B cell (primary cell): ENCODE measurements around the gene PCAT7. TPM values are rescaled to one million over a fixed set of nuclear protein-coding genes. Genes with fewer than 3 reads are reported as not detected.
"Not testable (repeated sequence)": the region's sequence is repeated elsewhere in the genome, so short reads cannot be mapped to it uniquely, and the experiment has no call there.

Experiments used
- ATAC-seq: fragments of 200-7000 bp; cut with Tn5 transposase; one replicate; pipeline ENCODE4 v1.10.0; 2021; ENCODE audit warnings: low read depth, mild to moderate bottlenecking, moderate number of reproducible peaks, moderate library complexity
- CTCF ChIA-PET: fragments of 350-600 bp; sonication (Branson Sonifier 250); formaldehyde crosslinking; loops from one replicate; lab custom pipeline; 2021; ENCODE audit warnings: antibody characterized with exemption, inconsistent platforms; lab: Charles Lee
- POLR2A ChIA-PET: fragments of 350-600 bp; sonication (Branson Sonifier 250); formaldehyde crosslinking; loops from one replicate; lab custom pipeline; 2021; ENCODE audit warnings: antibody characterized with exemption; lab: Charles Lee
- DNase-seq: peaks from one replicate; pipeline ENCODE4 v3.0.0; 2013
- H2AFZ ChIP-seq: 2 replicates; pipeline ENCODE4 v1.6.1; 2012; ENCODE audit warnings: mild to moderate bottlenecking, low read depth, low read length; ENCODE audit not compliant: insufficient read depth, poor library complexity, severe bottlenecking
- H3K27ac ChIP-seq, 2 donors: 1 replicate in 1 of 2; 2 replicates in 1 of 2; pipeline ENCODE4 v1.5.1; 2012 to 2013; ENCODE audit warnings: low read length in 2 of 2, mild to moderate bottlenecking in 2 of 2, moderate library complexity in 1 of 2
- H3K27me3 ChIP-seq, 4 experiments: fragments of 200-600 bp in 1 of 4; sonication (generic) in 1 of 4; replicated peaks in 1 of 4; 1 replicate in 2 of 4; 2 replicates in 2 of 4; pipeline versions ENCODE4 v1.6.1 to v1.7.0; 2013 to 2016; ENCODE audit warnings: low read length in 3 of 4, mild to moderate bottlenecking in 2 of 4, mixed read lengths in 1 of 4, moderate library complexity in 1 of 4; ENCODE audit not compliant: insufficient read depth in 4 of 4, control insufficient read depth in 3 of 4; ENCODE audit errors: control extremely low read depth in 1 of 4
- H3K36me3 ChIP-seq, 2 experiments: replicated peaks in 1 of 2; 1 replicate in 1 of 2; 2 replicates in 1 of 2; pipeline versions ENCODE4 v1.6.1 to v1.7.1; 2013; ENCODE audit warnings: low read length in 1 of 2; ENCODE audit not compliant: insufficient read depth in 2 of 2, control insufficient read depth in 1 of 2; ENCODE audit errors: control extremely low read depth in 1 of 2, extremely low read depth in 1 of 2
- H3K4me1 ChIP-seq, 2 donors: fragments of 200-600 bp in 1 of 2; sonication (generic) in 1 of 2; 1 replicate in 1 of 2; 2 replicates in 1 of 2; pipeline versions ENCODE4 v1.5.1 to v1.6.1; 2013 to 2017; ENCODE audit warnings: low read length in 2 of 2; ENCODE audit not compliant: control insufficient read depth in 2 of 2, insufficient read depth in 2 of 2
- H3K4me2 ChIP-seq: replicated peaks from 2 replicates; pipeline ENCODE3; 2012; ENCODE audit warnings: mild to moderate bottlenecking, low read depth, low read length; ENCODE audit not compliant: poor library complexity, severe bottlenecking
- H3K4me3 ChIP-seq, 5 experiments: fragments of 200-600 bp in 1 of 5; sonication (generic) in 1 of 5; 1 replicate in 3 of 5; 2 replicates in 2 of 5; pipeline versions ENCODE4 v1.5.1 to v1.7.0; 2011 to 2016; ENCODE audit warnings: low read length in 4 of 5, mild to moderate bottlenecking in 4 of 5, low read depth in 2 of 5, control low read depth in 1 of 5, moderate library complexity in 1 of 5; ENCODE audit not compliant: insufficient read depth in 1 of 5; ENCODE audit errors: control extremely low read depth in 1 of 5, extremely low read depth in 1 of 5
- H3K79me2 ChIP-seq: fragments of 200-600 bp; sonication (generic); one replicate; pipeline ENCODE4 v1.6.0; 2016; ENCODE audit warnings: low read length; ENCODE audit not compliant: control insufficient read depth, insufficient read depth
- H3K9ac ChIP-seq: fragments of 200-600 bp; sonication (generic); 2 replicates; pipeline ENCODE4 v1.6.1; 2017; ENCODE audit warnings: mild to moderate bottlenecking, low read length, moderate library complexity
- H3K9me3 ChIP-seq, 3 donors: one replicate each; pipeline versions ENCODE4 v1.6.1 to v1.7.1; 2013; ENCODE audit warnings: low read length in 2 of 3; ENCODE audit not compliant: control insufficient read depth in 2 of 3, insufficient read depth in 1 of 3; ENCODE audit errors: control extremely low read depth in 1 of 3
- H4K20me1 ChIP-seq: 2 replicates; pipeline ENCODE4 v1.6.0; 2012; ENCODE audit warnings: mild to moderate bottlenecking, low read length; ENCODE audit not compliant: insufficient read depth, control insufficient read depth, poor library complexity, severe bottlenecking
- H3K27ac Mint-ChIP-seq: one replicate; pipeline ENCODE4 v1.8.0; 2021; ENCODE audit warnings: mixed read lengths
- H3K27me3 Mint-ChIP-seq: one replicate; pipeline ENCODE4 v1.8.0; 2021; ENCODE audit warnings: mixed read lengths
- H3K4me1 Mint-ChIP-seq: one replicate; pipeline ENCODE4 v1.8.0; 2021; ENCODE audit warnings: mixed read lengths
- H3K4me3 Mint-ChIP-seq: one replicate; pipeline ENCODE4 v1.8.0; 2021; ENCODE audit warnings: mixed read lengths
- H3K9me3 Mint-ChIP-seq: one replicate; pipeline ENCODE4 v1.8.0; 2022; ENCODE audit warnings: mixed read lengths; ENCODE audit not compliant: insufficient read depth
- EZH2 ChIP-seq: IDR thresholded peaks from 2 replicates; pipeline ENCODE4 v1.6.1; 2012; ENCODE audit warnings: borderline replicate concordance, low read depth, mild to moderate bottlenecking, moderate library complexity, low read length; ENCODE audit not compliant: insufficient read depth, poor library complexity, severe bottlenecking
- WGBS: methylation state at CpG from one replicate; pipeline ENCODE4 v1.1.5; 2013; ENCODE audit warnings: missing lambda C conversion rate; ENCODE audit not compliant: insufficient coverage; 5-methylcytosine and 5-hydroxymethylcytosine counted together
- intact Hi-C: fragments of 100-400 bp; cut with micrococcal nuclease; formaldehyde crosslinking; loops from one replicate; pipeline ENCODE4 v1.10.0; 2022
- polyA minus RNA-seq: library from RNA; depleted of rRNA, polyadenylated mRNA; stranded (reverse); fragments of >200 nt; gene quantifications from 2 replicates; pipeline ENCODE4 v1.2.3, GENCODE V29; 2012
- polyA plus RNA-seq: library from polyadenylated mRNA; depleted of rRNA; stranded (reverse); fragments of >200 nt; gene quantifications from 2 replicates; pipeline ENCODE4 v1.2.3, GENCODE V29; 2012
- total RNA-seq, 2 donors: library from RNA; stranded (reverse); fragments of 120-200 nt in 1 of 2; gene quantifications; 1 replicate in 1 of 2; 2 replicates in 1 of 2; pipeline versions ENCODE4 v1.2.3 to v1.2.4, GENCODE V29; 2013 to 2022

Gene PCAT7
- total RNA-seq (not detected in 2 replicates), polyA plus RNA-seq (not detected in 2 replicates), polyA minus RNA-seq (not detected in 2 replicates)
- total RNA-seq (2013): not detected

- no peaks in the 10 kb centered on the region for H3K4me1 ChIP-seq
- no peaks in the 10 kb centered on the region for H4K20me1 ChIP-seq
- H3K4me2 ChIP-seq: no peak within 1 kb of the TSS
- Mint-ChIP-seq H3K4me3 (no peak within 1 kb of the TSS), H3K27me3 (peaks cover 11% of the 10 kb centered on the region), H3K4me1 (no peaks in the 10 kb centered on the region), H3K9me3 (no peaks in the 10 kb centered on the region), H3K27ac (no peak within 1 kb of the TSS)
- WGBS: 83% methylated on average over 33 of the region's 40 CpGs
- no peaks in the 10 kb centered on the region for H3K79me2 ChIP-seq
- no peak within 1 kb of the TSS for H2AFZ ChIP-seq
- H3K4me3 ChIP-seq: no peak within 1 kb of the TSS
- POLR2A ChIA-PET: no interaction called here
- H3K36me3 ChIP-seq: no peaks in the 10 kb centered on the region
- H3K27me3 ChIP-seq: no peaks in the 10 kb centered on the region
- ATAC-seq (no peak), DNase-seq (peak; percentile 19)
- H3K9me3 ChIP-seq: peaks cover 0 to 4% (median 0%) of the 10 kb centered on the region in 3 donors
- H3K27ac ChIP-seq: no peak within 1 kb of the TSS
- H3K9ac ChIP-seq: no peak within 1 kb of the TSS
- TF ChIP-seq EZH2: no peak
- intact Hi-C loops: no loop called here
- CTCF ChIA-PET: no interaction called here
Observed at GRCh38 chr9:94554439-94555331, at the start of gene PCAT7. TSS of gene PCAT7 (plus strand) at chr9:94555083.

- POLR2A ChIA-PET, H3K79me2 ChIP-seq: not testable (repeated sequence)
Observed at GRCh38 chr9:94506370-94506769, 48.5 kb upstream of the PCAT7 start.

More at GRCh38 chr9:94506370-94506769, 48.5 kb upstream of the PCAT7 start:
- H3K27me3 Mint-ChIP-seq, H3K4me3 Mint-ChIP-seq, H3K36me3 ChIP-seq, H3K4me2 ChIP-seq, DNase-seq, H3K4me1 ChIP-seq, H3K27ac ChIP-seq, H3K9me3 Mint-ChIP-seq, H3K27me3 ChIP-seq, H4K20me1 ChIP-seq, H3K4me3 ChIP-seq, H3K27ac Mint-ChIP-seq, CTCF ChIA-PET, intact Hi-C loops, H2AFZ ChIP-seq, H3K4me1 Mint-ChIP-seq, ATAC-seq, H3K9ac ChIP-seq, H3K9me3 ChIP-seq: not testable (repeated sequence)
- no CpG with 5 or more reads among the region's 4 CpGs for WGBS
